GM21619 (cell line): ENCODE results near the gene CCDC12.

Experiments
- ATAC-seq: cut with Tn5 transposase; IDR thresholded peaks from one replicate; pipeline ENCODE4 v1.9.1; 2021; ENCODE audit not compliant: unreplicated experiment

CCDC12 gene

DNA sequence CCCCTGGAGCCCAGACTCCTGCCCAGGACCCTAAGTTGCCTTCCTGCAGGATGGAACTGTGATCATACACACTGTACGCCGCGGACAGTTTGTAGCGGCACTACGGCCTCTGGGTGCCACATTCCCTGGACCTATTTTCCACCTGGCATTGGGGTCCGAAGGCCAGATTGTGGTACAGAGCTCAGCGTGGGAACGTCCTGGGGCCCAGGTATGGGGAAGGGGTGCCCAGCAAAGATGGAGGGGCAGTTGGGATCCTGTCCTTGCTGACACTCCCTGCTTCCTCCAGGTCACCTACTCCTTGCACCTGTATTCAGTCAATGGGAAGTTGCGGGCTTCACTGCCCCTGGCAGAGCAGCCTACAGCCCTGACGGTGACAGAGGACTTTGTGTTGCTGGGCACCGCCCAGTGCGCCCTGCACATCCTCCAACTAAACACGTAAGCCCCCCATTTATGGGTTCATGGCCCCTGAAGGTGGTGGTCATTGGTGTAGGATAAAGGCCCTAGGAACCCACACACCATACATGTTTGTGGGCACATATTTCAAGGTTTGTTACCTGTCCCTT lies 31.8 kb upstream of the CCDC12 start:
- ATAC-seq = no peak

DNA sequence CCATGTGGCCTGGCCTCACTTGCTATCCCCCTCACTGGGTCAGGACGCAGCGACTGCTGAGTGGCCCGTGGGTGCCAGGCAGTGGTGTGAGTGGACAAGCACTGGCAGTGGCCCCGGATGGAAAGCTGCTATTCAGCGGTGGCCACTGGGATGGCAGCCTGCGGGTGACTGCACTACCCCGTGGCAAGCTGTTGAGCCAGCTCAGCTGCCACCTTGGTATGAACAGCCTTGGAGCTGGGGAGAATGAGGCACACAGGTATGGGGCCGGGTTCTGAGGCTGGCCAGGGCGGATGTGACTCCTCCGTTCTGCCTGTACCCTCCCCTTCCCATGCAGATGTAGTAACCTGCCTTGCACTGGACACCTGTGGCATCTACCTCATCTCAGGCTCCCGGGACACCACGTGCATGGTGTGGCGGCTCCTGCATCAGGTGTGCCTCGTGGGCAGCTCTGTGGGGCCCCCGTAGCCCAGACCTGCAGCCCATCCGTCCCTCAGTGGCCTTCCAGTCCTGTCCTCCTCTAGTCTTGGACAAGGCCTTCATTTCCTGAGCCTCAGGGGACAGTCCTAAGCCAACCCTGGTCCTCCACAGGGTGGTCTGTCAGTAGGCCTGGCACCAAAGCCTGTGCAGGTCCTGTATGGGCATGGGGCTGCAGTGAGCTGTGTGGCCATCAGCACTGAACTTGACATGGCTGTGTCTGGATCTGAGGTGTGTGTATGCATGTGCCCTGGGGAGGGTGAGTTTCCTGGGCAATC lies 31.1 kb upstream of the CCDC12 start:
- no peak for ATAC-seq

DNA sequence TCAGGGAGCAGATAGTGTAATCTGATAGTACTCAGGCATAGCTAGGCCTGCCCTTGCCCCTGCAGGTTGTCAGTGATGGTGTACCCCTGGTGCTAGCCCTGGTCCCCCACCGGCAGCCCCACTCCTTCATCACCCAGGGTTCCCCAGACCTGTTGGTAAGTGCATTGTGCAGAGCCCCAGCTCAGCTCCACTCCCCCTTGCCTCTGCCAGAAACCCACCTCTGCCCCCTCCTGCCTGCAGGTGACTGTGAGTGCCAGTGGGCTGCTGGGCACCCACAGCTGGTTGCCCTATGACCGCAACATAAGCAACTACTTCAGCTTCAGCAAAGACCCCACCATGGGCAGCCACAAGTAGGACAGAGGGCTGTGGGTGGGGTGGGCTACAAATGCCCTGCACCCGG lies 30.5 kb upstream of the CCDC12 start:
- ATAC-seq = no peak

DNA sequence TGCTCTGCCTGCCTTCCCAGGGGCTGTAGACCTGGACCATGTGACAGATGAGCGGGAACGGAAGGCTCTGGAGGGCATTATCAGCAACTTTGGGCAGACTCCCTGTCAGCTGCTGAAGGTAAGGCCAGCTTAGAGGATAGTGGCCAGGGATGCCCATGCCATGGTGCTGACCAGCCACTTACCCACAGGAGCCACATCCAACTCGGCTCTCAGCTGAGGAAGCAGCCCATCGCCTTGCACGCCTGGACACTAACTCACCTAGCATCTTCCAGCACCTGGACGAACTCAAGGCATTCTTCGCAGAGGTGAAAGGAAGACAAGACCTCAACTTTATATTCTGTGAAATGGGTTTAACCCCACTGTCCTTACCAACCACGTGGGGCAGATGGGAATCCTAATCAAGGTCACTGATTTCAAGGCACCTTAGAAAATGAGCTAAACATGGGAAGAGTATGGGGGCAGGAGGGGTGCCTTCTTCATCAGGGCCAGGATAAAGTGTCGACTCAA lies 29.7 kb upstream of the CCDC12 start:
- no peak for ATAC-seq

DNA sequence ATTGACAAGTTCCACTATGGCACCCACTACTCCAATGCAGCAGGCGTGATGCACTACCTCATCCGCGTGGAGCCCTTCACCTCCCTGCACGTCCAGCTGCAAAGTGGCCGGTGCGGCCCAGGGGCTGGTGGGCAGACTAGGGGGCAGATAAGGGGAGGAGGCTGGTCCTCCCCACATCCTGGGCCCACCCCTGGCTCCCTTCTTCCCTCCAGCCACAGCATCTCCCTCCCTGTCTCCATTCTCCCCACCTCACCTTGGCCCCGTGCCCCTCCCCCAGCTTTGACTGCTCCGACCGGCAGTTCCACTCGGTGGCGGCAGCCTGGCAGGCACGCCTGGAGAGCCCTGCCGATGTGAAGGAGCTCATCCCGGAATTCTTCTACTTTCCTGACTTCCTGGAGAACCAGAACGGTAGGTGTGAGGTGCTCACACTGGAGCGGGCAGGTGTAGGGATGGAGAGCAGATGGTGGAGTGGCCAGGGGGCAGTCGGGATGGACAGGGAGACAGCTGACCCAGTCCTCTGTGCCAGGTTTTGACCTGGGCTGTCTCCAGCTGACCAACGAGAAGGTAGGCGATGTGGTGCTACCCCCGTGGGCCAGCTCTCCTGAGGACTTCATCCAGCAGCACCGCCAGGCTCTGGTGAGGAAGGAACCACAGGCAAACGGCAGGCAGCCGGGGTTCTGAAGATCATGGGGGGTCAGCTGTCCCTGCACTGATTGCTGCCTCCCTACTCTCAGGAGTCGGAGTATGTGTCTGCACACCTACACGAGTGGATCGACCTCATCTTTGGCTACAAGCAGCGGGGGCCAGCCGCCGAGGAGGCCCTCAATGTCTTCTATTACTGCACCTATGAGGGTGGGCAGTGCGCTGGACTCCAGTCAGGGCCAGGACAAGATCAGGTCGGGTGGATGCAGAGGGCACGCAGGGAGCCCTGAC lies 28.9 kb upstream of the CCDC12 start:
- ATAC-seq = no peak

DNA sequence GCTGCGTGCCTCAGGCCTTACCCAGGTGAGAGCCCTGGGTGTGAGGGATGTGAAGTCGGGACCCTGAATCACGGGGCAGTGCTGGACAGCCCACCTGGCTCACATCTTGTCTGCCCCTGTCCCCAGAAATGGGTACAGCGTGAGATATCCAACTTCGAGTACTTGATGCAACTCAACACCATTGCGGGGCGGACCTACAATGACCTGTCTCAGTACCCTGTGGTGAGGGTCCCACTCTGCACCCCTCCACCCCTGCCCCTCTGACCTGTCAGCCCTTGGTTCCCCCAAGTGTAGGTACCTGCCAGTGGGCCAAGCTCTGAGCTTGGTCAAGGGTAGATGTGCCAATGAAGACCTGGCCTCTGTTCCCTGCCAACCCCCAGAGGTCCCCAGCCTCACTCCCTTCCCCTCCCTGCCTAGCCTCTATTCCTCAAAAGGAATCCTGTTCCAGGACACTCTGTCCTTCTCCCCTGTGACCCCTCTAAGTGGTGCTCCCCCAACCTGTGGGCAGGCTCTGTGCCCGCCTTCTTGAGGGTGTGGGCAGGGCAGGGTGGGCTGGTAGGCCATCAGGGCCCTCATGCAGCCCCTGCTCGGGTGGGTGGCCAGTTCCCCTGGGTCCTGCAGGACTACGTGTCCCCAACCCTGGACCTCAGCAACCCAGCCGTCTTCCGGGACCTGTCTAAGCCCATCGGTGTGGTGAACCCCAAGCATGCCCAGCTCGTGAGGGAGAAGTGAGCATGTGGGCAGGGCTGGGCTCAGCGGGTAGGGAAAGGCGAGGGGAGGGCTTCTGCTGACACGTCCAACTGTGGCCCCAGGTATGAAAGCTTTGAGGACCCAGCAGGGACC lies 28.0 kb upstream of the CCDC12 start:
- no peak for ATAC-seq

DNA sequence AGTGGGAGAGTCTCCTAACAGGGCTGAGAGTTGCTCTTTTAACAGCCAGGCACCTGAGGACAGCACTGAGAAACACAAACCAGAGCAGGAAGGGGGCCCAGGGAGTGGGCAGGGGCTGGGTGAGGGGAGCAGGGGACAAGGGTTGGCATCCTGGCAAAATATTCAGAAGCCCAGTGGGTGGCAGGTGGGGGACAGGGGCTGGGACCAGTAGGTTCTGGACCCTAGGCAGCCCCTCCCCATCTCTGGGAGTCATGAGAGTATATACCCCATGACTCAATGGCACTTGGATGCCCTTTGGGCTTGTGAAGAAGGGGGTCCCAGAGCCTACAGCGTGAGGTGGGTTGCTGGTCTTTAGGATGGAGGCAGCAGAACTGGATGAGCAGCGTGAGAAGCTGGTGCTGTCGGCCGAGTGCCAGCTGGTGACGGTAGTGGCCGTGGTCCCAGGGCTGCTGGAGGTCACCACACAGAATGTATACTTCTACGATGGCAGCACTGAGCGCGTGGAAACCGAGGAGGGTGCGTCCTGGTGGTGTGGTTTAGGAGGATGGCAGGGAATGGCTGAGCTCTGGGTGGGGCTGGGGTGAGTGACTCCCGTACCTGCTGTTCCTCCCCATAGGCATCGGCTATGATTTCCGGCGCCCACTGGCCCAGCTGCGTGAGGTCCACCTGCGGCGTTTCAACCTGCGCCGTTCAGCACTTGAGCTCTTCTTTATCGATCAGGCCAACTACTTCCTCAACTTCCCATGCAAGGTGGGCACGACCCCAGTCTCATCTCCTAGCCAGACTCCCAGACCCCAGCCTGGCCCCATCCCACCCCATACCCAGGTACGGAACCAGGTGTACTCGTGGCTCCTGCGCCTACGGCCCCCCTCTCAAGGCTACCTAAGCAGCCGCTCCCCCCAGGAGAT lies 27.2 kb upstream of the CCDC12 start:
- ATAC-seq = no peak

DNA sequence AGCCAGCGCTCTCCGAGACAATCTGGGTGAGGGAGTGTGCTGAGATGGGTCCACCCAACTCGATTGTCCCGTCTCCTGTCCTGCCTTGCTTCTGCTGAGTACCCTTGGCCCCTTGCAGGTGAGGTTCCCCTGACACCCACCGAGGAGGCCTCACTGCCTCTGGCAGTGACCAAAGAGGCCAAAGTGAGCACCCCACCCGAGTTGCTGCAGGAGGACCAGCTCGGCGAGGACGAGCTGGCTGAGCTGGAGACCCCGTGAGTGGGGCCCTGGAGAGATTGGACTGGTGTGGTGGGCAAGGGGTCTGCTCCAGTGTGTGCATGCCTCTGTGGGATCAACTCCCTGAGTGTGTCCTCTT lies 26.5 kb upstream of the CCDC12 start:
- no peak for ATAC-seq

DNA sequence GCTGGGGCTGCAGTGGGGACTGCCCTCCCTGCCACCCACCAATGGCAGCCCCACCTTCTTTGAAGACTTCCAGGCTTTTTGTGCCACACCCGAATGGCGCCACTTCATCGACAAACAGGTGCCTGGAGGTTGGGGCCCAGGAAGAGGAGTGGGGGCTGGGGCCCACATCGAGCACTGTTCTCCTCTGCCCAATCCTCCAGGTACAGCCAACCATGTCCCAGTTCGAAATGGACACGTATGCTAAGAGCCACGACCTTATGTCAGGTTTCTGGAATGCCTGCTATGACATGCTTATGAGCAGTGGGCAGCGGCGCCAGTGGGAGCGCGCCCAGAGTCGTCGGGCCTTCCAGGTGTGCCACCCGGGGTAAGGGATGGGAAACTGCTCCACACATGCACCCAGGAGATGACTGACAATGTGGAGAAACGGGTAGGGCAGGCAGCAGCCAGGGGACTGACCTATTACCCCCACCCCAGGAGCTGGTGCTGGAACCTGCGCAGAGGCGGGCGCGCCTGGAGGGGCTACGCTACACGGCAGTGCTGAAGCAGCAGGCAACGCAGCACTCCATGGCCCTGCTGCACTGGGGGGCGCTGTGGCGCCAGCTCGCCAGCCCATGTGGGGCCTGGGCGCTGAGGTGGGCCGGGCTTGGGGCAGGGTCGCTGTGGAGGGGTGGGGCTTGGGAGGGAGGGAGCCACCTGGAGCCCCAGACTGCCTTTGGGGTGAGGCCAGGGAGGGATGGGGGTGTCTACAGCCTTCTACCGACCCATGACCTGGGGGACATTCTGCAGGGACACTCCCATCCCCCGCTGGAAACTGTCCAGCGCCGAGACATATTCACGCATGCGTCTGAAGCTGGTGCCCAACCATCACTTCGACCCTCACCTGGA lies 25.9 kb upstream of the CCDC12 start:
- no peak for ATAC-seq

DNA sequence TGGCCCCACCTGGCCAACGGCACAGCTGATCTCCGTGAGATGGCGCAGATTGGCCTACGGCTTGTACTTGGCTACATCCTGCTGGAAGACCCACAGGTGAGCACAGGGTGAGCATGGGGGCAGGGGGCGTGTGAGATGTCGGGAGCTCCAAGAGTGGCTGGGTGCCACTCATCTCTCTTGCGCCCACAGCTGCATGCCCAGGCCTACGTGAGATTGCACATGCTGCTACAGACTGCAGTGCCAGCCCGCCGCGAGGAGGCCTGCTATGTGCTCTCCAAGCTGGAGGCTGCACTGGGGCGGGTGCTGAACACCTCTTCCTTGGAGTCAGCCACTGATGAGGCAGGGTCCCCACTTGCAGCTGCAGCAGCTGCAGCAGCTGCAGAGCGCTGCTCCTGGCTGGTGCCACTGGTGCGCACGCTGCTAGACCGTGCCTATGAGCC lies 25.2 kb upstream of the CCDC12 start:
- ATAC-seq = no peak

DNA sequence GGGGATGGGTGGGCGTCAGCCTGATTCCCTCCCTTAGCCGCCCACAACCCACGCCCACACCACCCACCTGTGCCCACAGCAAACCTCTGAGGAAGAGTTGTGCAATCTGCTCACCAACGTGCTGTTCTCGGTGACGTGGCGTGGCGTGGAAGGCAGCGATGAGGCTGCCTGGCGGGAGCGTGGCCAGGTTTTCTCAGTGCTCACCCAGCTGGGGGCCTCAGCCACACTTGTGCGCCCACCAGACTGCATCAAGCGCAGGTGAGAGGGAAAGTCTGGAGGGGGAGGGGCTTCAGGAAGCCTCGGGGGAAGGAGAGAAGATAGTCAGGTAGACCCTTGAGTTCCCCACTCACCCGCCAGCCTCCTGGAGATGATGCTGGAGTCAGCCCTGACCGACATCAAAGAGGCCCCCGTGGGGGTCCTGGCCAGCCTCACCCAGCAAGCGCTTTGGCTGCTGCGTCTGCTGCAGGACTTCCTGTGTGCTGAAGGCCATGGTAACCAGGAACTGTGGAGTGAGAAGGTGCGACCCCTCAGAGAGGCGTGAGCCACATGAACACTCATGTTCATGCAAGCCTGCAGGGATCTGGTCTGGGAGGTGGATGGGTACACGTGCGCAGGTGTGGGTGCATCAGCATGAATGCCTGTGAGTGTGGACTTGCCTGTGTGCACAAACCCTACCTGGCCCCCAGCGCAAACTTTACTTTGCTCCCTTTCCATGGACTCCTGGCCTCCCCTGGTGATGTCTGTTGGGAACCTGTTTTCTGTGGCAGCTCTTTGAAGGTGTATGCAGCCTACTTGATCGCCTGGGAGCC lies 24.6 kb upstream of the CCDC12 start:
- ATAC-seq = no peak

DNA sequence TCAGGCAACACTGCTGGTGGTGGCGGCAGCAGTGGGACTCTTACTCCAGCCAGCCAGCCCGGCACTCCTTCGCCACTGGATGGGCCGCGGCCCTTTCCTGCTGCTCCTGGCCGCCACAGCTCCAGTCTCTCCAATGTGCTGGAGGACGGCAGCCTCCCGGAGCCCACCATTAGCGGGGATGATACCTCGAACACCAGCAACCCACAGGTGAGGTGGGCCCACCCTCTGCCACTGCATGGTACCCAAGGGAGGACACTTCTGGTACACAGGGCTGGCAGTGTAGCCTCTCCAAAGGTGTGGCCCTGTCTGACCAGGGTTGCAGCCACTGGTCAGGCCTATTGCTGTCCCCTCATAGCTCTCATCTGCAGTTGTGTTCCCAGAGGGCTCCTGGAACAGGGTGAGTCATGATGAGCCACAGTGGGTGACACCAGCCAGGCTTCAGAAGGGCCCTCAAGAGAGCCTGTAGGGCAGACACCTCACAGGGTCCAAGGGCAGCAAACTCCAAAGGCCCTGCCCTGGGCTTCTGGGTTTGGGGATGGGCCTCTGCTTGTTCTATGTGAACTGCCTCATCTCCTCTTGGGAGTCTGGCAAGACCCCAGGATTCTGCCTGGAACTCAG lies 23.8 kb upstream of the CCDC12 start:
- ATAC-seq = no peak

DNA sequence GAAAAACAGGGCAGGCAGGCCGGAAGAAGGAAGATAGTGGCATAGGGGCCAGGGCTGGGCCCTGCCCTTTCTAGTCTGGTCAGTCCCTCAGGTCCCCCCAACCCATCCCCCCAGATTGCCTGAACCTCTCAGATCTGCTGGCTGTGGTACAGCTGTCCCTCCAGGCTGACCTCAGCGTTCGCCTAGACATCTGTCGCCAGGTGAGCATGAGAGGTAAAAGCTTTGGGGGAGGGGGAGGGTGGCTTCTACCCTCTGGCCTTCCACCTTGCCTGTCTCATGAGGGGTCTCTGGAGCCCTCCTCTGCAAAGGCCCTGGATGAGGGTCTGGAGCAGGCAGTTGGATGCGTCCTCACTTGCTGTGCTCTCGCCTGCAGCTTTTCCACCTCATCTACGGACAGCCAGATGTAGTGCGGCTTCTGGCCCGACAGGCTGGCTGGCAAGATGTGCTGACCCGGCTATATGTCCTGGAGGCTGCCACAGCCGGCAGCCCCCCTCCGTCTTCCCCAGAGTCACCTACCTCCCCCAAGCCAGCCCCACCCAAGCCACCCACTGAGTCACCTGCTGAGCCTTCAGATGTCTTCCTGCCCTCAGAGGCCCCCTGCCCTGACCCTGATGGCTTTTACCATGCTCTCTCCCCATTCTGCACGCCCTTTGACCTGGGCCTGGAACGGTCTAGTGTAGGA lies 23.1 kb upstream of the CCDC12 start:
- no peak for ATAC-seq

DNA sequence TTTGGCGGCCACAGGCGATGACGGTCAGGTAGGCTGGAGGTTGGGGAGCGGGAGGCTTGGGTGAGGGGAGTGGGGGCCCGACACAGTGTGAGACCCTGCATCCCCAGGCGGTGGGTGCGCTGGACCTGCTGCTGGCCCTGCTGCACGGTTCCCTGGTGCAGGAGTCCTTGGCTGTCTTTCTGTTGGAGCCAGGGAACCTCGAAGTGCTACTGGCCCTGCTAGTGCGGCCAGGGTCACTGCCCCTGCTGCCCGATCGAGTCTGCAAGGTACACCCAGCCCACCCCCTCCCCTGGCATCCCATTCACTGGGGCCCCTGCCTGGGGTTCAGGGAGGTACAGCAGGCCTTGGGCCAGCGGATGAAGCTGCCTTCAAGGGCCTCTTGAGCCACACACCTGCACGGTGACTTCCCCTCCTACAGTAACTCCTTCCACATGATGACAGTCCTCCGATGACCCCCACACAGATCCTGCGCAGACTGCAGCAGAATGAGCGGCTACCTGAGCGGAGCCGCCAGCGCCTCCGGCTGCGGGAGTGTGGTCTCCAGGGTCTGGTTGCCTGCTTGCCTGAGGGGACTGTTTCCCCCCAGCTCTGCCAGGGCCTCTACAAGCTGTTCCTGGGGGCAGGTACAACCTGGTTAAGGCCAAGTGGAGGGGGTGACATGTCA lies 22.4 kb upstream of the CCDC12 start:
- no peak for ATAC-seq

DNA sequence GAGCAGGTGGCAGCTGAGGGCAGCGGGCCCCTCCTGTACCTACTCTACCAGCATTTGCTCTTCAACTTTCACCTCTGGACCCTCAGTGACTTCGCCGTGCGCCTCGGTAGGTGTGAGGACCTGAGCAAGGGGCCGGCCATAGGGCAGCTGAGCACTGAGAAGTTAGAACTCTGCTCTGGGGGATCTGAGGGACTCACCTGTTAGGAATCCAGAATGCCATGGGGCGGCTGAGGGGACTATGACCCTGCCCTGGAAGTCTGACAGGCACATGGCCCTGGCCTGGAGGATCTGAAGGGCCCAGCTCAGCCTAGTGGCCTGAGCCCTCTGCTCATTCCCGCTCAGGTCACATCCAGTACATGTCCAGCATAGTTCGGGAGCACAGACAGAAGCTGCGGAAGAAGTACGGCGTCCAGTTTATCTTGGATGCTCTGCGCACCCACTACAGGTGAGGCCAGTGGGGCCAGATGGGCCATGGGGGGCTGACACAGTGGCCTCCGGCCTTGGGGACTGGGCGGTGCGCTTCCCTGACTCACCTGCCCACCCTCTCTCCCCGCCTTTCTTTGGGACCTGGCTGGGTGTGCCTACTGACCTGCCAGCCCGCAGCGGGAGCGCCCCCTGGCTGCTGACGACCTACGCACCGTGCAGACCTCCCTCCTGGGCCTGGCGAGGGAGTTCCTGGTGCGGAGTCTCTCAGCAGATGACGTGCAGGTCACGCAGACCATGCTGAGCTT lies 21.7 kb upstream of the CCDC12 start:
- ATAC-seq = no peak
